IPS-15b (cell line): ENCODE measurements around the gene CELSR2.
"Not testable (repeated sequence)": the region's sequence is repeated elsewhere in the genome, so short reads cannot be mapped to it uniquely, and the experiment has no call there.

Experiments
- H3K27me3 ChIP-seq: one replicate; pipeline ENCODE4 v1.6.1; 2013; ENCODE audit warnings: low read length; ENCODE audit not compliant: control insufficient read depth, insufficient read depth
- H3K36me3 ChIP-seq: one replicate; pipeline ENCODE4 v1.6.1; 2013; ENCODE audit warnings: low read length; ENCODE audit not compliant: control insufficient read depth, insufficient read depth
- H3K4me1 ChIP-seq: one replicate; pipeline ENCODE4 v1.6.1; 2013; ENCODE audit warnings: mild to moderate bottlenecking, low read length; ENCODE audit not compliant: control insufficient read depth, insufficient read depth
- H3K4me3 ChIP-seq: one replicate; pipeline ENCODE4 v1.5.1; 2013; ENCODE audit warnings: low read depth, low read length
- H3K9ac ChIP-seq: one replicate; pipeline ENCODE4 v1.6.1; 2013; ENCODE audit warnings: low read depth, mild to moderate bottlenecking, low read length
- H3K9me3 ChIP-seq: one replicate; pipeline ENCODE4 v1.6.1; 2013; ENCODE audit warnings: mild to moderate bottlenecking, low read length; ENCODE audit not compliant: control insufficient read depth, insufficient read depth

CELSR2 gene

GRCh38 chr1:109214695-109215623 is 34.4 kb upstream of the CELSR2 start:
- H3K36me3 ChIP-seq: no peaks in the 10 kb centered on the region
- H3K9me3 ChIP-seq: no peaks in the 10 kb centered on the region
- H3K27me3 ChIP-seq: no peaks in the 10 kb centered on the region
- peak overlapping the region; percentile 99 for H3K4me3 ChIP-seq
- no peaks in the 10 kb centered on the region for H3K4me1 ChIP-seq
- no peak overlapping the region for H3K9ac ChIP-seq

GRCh38 chr1:109216662-109217061 is 32.7 kb upstream of the CELSR2 start:
- Histone ChIP-seq H3K4me3 (no peak overlapping the region), H3K36me3 (no peaks in the 10 kb centered on the region), H3K4me1 (no peaks in the 10 kb centered on the region), H3K27me3 (no peaks in the 10 kb centered on the region), H3K9me3 (no peaks in the 10 kb centered on the region), H3K9ac (no peak overlapping the region)

- Histone ChIP-seq H3K27me3 (no peaks in the 10 kb centered on the region), H3K9ac (no peak overlapping the region), H3K36me3 (no peaks in the 10 kb centered on the region), H3K4me1 (no peaks in the 10 kb centered on the region), H3K4me3 (no peak overlapping the region), H3K9me3 (no peaks in the 10 kb centered on the region)
Measured at GRCh38 chr1:109218516-109218915, 30.8 kb upstream of the CELSR2 start.

GRCh38 chr1:109221201-109221600 is 28.1 kb upstream of the CELSR2 start:
- H3K9me3 ChIP-seq, H3K9ac ChIP-seq, H3K4me1 ChIP-seq, H3K27me3 ChIP-seq, H3K4me3 ChIP-seq, H3K36me3 ChIP-seq: not testable (repeated sequence)

GRCh38 chr1:109225308-109225707 is 24.0 kb upstream of the CELSR2 start:
- no peaks in the 10 kb centered on the region for H3K9me3 ChIP-seq
- H3K9ac ChIP-seq: no peak overlapping the region
- H3K4me3 ChIP-seq: no peak overlapping the region
- no peaks in the 10 kb centered on the region for H3K36me3 ChIP-seq
- H3K4me1 ChIP-seq: peaks cover 23% of the 10 kb centered on the region
- H3K27me3 ChIP-seq: no peaks in the 10 kb centered on the region

- H3K9me3 ChIP-seq: no peaks in the 10 kb centered on the region
- H3K9ac ChIP-seq: no peak overlapping the region
- no peaks in the 10 kb centered on the region for H3K36me3 ChIP-seq
- H3K27me3 ChIP-seq: no peaks in the 10 kb centered on the region
- peaks cover 28% of the 10 kb centered on the region for H3K4me1 ChIP-seq
- no peak overlapping the region for H3K4me3 ChIP-seq
Measured at GRCh38 chr1:109225711-109226445, 23.5 kb upstream of the CELSR2 start.

- Histone ChIP-seq H3K4me3 (no peak overlapping the region), H3K9me3 (no peaks in the 10 kb centered on the region), H3K36me3 (peaks cover 19% of the 10 kb centered on the region), H3K4me1 (peaks cover 35% of the 10 kb centered on the region), H3K27me3 (no peaks in the 10 kb centered on the region), H3K9ac (no peak overlapping the region)
Measured at GRCh38 chr1:109228167-109228566, 21.2 kb upstream of the CELSR2 start.

GRCh38 chr1:109229531-109230127 is 19.7 kb upstream of the CELSR2 start:
- H3K4me1 ChIP-seq: peaks cover 35% of the 10 kb centered on the region
- no peaks in the 10 kb centered on the region for H3K27me3 ChIP-seq
- no peak overlapping the region for H3K9ac ChIP-seq
- H3K9me3 ChIP-seq: no peaks in the 10 kb centered on the region
- H3K36me3 ChIP-seq: peaks cover 19% of the 10 kb centered on the region
- H3K4me3 ChIP-seq: peak overlapping the region; percentile 30

- H3K36me3 ChIP-seq: peaks cover 31% of the 10 kb centered on the region
- H3K9me3 ChIP-seq: no peaks in the 10 kb centered on the region
- no peak overlapping the region for H3K9ac ChIP-seq
- H3K4me3 ChIP-seq: no peak overlapping the region
- H3K27me3 ChIP-seq: no peaks in the 10 kb centered on the region
- H3K4me1 ChIP-seq: peaks cover 30% of the 10 kb centered on the region
Measured at GRCh38 chr1:109231066-109231465, 18.3 kb upstream of the CELSR2 start.

- peaks cover 28% of the 10 kb centered on the region for H3K4me1 ChIP-seq
- H3K27me3 ChIP-seq: no peaks in the 10 kb centered on the region
- peaks cover 62% of the 10 kb centered on the region for H3K36me3 ChIP-seq
- no peaks in the 10 kb centered on the region for H3K9me3 ChIP-seq
- H3K9ac ChIP-seq: no peak overlapping the region
- no peak overlapping the region for H3K4me3 ChIP-seq
Measured at GRCh38 chr1:109235137-109235536, 14.2 kb upstream of the CELSR2 start.

GRCh38 chr1:109237512-109237911 is 11.8 kb upstream of the CELSR2 start:
- Histone ChIP-seq H3K4me1 (peaks cover 26% of the 10 kb centered on the region), H3K4me3 (no peak overlapping the region), H3K9me3 (no peaks in the 10 kb centered on the region), H3K9ac (no peak overlapping the region), H3K27me3 (no peaks in the 10 kb centered on the region), H3K36me3 (peaks cover 47% of the 10 kb centered on the region)
